Spleen (tissue), 7 donors: ENCODE data around the gene ALG11.

ENCODE experiments used
- POLR2AphosphoS5 ChIP-seq, 3 donors: sonication (generic); formaldehyde crosslinking; IDR thresholded peaks; one replicate each; pipeline ENCODE4 v1.5.1; 2017; ENCODE audit warnings: antibody characterized with exemption in 3 of 3
- TF ChIP-seq, protein P1 (sequence below), 11 experiments: fragments of 200-600 bp in 7 of 11; fragments of 450-650 bp in 4 of 11; sonication (generic) in 4 of 11; IDR thresholded peaks in 8 of 11; conservative IDR thresholded peaks in 3 of 11; 1 replicate in 7 of 11; 2 replicates in 4 of 11; pipeline versions ENCODE4 v1.4.0 to v1.8.0; 2016 to 2021; ENCODE audit warnings: antibody characterized with exemption in 11 of 11, inconsistent platforms in 4 of 11, mild to moderate bottlenecking in 1 of 11
- donor health status: DM: no; HTN: no; CAD: no; lungs with moderate emphysema.
- donor health status: DM: no; HTN: no; CAD: no.
- donor health status: DM: no; HTN: no; CAD: no.

DNA sequence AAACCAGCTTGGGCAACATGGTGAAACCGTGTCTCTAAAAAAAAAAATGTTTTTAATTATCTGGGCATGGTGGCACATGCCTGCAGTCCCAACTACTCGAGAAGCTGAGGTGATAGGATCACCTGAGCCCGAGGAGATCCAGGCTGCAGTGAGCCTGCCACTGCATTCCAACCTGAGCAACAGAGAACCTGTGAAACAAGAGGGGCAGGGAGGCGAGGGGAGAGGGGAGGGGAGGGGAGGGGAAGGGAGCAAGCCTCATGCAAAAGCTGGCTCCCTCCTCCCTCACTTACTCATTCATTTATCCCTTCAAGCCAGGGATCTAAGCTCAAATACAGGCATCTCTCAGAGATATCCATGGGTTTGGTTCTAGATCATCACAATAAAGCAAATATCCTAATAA lies 9.8 kb upstream of the ALG11 start:
- no peak for TF ChIP-seq POLR2AphosphoS5 (IDR thresholded peaks at IDR 0.05)
- TF ChIP-seq, protein P1, sequence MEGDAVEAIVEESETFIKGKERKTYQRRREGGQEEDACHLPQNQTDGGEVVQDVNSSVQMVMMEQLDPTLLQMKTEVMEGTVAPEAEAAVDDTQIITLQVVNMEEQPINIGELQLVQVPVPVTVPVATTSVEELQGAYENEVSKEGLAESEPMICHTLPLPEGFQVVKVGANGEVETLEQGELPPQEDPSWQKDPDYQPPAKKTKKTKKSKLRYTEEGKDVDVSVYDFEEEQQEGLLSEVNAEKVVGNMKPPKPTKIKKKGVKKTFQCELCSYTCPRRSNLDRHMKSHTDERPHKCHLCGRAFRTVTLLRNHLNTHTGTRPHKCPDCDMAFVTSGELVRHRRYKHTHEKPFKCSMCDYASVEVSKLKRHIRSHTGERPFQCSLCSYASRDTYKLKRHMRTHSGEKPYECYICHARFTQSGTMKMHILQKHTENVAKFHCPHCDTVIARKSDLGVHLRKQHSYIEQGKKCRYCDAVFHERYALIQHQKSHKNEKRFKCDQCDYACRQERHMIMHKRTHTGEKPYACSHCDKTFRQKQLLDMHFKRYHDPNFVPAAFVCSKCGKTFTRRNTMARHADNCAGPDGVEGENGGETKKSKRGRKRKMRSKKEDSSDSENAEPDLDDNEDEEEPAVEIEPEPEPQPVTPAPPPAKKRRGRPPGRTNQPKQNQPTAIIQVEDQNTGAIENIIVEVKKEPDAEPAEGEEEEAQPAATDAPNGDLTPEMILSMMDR (IDR thresholded peaks at IDR 0.05 in 8 of 11, conservative IDR thresholded peaks at IDR 0.05 in 3 of 11), result no peak
